Measurements from ENCODE around the gene SLC35C1. TPM values are rescaled to one million over a fixed set of nuclear protein-coding genes. Genes with fewer than 3 reads are reported as not detected.

The SLC35C1 gene
- total and polyA plus RNA-seq, 7 donors, result 5.3 to 38.9 (median 8.6) TPM

- TF ChIP-seq CTCF (IDR thresholded peaks at IDR 0.05), result no peak
- no peak for TF ChIP-seq POLR2AphosphoS5 (IDR thresholded peaks at IDR 0.05)
- no peak for TF ChIP-seq EP300 (IDR thresholded peaks at IDR 0.05)
- no peak for TF ChIP-seq POLR2A (IDR thresholded peaks at IDR 0.05)
- Histone ChIP-seq H3K36me3 (no peaks in the 10 kb centered on the region), H3K27me3 (peaks cover 0 to 6% (median 4%) of the 10 kb centered on the region in 3 donors), H3K27ac (no peak overlapping the region), H3K9me3 (no peaks in the 10 kb centered on the region), H3K4me3 (no peak overlapping the region), H3K4me1 (no peaks in the 10 kb centered on the region)
- intact Hi-C loops (cut with DNase I), result no loop called here
- 12 to 47% methylated on average over 3 of the region's 3 CpGs for WGBS, 2 donors
- DNase-seq, result peak; percentile 17
Measured at GRCh38 chr11:45794169-45794568, 10.8 kb upstream of the SLC35C1 start.

- intact Hi-C loops (cut with DNase I), result no loop called here
- peak; percentile 34 for DNase-seq
- H3K9me3 ChIP-seq, result no peaks in the 10 kb centered on the region
- WGBS, 2 donors, result 94 to 95% methylated on average over 5 of the region's 5 CpGs
- no peak overlapping the region for H3K4me3 ChIP-seq
- peaks cover 0 to 6% (median 4%) of the 10 kb centered on the region in 3 donors for H3K27me3 ChIP-seq
- no peaks in the 10 kb centered on the region for H3K4me1 ChIP-seq
- no peak overlapping the region for H3K27ac ChIP-seq
- H3K36me3 ChIP-seq, result no peaks in the 10 kb centered on the region
- TF ChIP-seq POLR2A (IDR thresholded peaks at IDR 0.05) (no peak), EP300 (IDR thresholded peaks at IDR 0.05) (no peak)
Measured at GRCh38 chr11:45795379-45795778, 9.6 kb upstream of the SLC35C1 start.

- H3K27me3 ChIP-seq, result peaks cover 0 to 6% (median 4%) of the 10 kb centered on the region in 3 donors
- H3K36me3 ChIP-seq, result no peaks in the 10 kb centered on the region
- intact Hi-C loops (cut with DNase I), result no loop called here
- H3K9me3 ChIP-seq, result no peaks in the 10 kb centered on the region
- H3K27ac ChIP-seq, result no peak overlapping the region
- 93 to 95% methylated on average over 8 of the region's 8 CpGs for WGBS, 2 donors
- DNase-seq, result peak; percentile 59
- no peak overlapping the region for H3K4me3 ChIP-seq
- no peaks in the 10 kb centered on the region for H3K4me1 ChIP-seq
- no peak for TF ChIP-seq POLR2A (IDR thresholded peaks at IDR 0.05)
- no peak for TF ChIP-seq CTCF (IDR thresholded peaks at IDR 0.05)
- TF ChIP-seq EP300 (IDR thresholded peaks at IDR 0.05), result no peak
- TF ChIP-seq POLR2AphosphoS5 (IDR thresholded peaks at IDR 0.05), result no peak
Measured at GRCh38 chr11:45796461-45796861, 8.5 kb upstream of the SLC35C1 start.

GRCh38 chr11:45798793-45799441 is 6.0 kb upstream of the SLC35C1 start:
- no peak for TF ChIP-seq POLR2AphosphoS5 (IDR thresholded peaks at IDR 0.05)
- no peak for TF ChIP-seq CTCF (IDR thresholded peaks at IDR 0.05)
- no peak for TF ChIP-seq POLR2A (IDR thresholded peaks at IDR 0.05)
- TF ChIP-seq EP300 (IDR thresholded peaks at IDR 0.05), result no peak
- no peaks in the 10 kb centered on the region for H3K9me3 ChIP-seq
- intact Hi-C loops (cut with DNase I), result no loop called here
- H3K36me3 ChIP-seq, result no peaks in the 10 kb centered on the region
- no peaks in the 10 kb centered on the region for H3K27me3 ChIP-seq
- no peak overlapping the region for H3K4me3 ChIP-seq
- peaks cover 0 to 3% (median 0%) of the 10 kb centered on the region in 4 donors for H3K4me1 ChIP-seq
- no peak overlapping the region for H3K27ac ChIP-seq
- WGBS, 2 donors, result 85 to 89% methylated on average over 10 of the region's 10 CpGs
- peak; percentile 54 for DNase-seq

GRCh38 chr11:45799562-45799961 is 5.4 kb upstream of the SLC35C1 start:
- intact Hi-C loops (cut with DNase I), result no loop called here
- 95 to 98% methylated on average over 3 of the region's 3 CpGs for WGBS, 2 donors

More at GRCh38 chr11:45799562-45799961, 5.4 kb upstream of the SLC35C1 start:
- no peaks in the 10 kb centered on the region for H3K36me3 ChIP-seq
- H3K4me1 ChIP-seq, result peaks cover 0 to 8% (median 0%) of the 10 kb centered on the region in 4 donors
- H3K9me3 ChIP-seq, result no peaks in the 10 kb centered on the region
- H3K27ac ChIP-seq, result no peak overlapping the region
- DNase-seq, result peak; percentile 27
- no peak overlapping the region for H3K4me3 ChIP-seq
- H3K27me3 ChIP-seq, result no peaks in the 10 kb centered on the region
- no peak for TF ChIP-seq POLR2AphosphoS5 (IDR thresholded peaks at IDR 0.05)
- no peak for TF ChIP-seq POLR2A (IDR thresholded peaks at IDR 0.05)
- no peak for TF ChIP-seq CTCF (IDR thresholded peaks at IDR 0.05)
- TF ChIP-seq EP300 (IDR thresholded peaks at IDR 0.05), result no peak

Measured in sigmoid colon (tissue), 7 donors.